Glomerular endothelial cell (primary cell): ENCODE measurements around the gene RGR. TPM values are rescaled to one million over a fixed set of nuclear protein-coding genes. Genes with fewer than 3 reads are reported as not detected.

Experiments used
- DNase-seq: peaks from one replicate; pipeline ENCODE4 v3.0.0-alpha.2; 2011; ENCODE audit warnings: low read depth, low spot score; ENCODE audit errors: extremely low read depth
- total RNA-seq: library from RNA; depleted of rRNA; stranded (reverse); fragments of >200 nt; gene quantifications from 2 replicates; pipeline ENCODE4 v1.2.3, GENCODE V29; 2015

The RGR gene
- total RNA-seq, 1 donor from 2014 or later: not detected

DNA sequence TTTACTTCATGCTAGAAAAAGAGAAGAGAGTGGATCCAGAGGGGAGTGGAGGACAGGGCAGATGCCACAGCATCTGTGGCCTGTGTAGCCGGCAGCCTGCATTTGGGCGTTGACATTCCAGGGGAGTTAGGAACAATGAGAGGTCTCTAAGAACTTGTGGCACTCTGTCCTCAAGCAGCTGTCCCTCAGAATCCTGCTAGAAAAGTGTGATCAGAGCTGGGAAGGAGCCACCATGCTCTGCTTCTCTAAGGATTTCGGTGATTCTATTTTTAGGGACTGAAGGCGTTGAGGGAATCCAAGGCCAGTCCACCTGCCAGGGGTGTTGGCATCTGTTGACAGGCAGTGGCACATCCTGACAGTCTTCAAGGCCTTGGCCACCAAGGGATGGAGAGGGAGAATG is 27.1 kb upstream of the RGR start:
- DNase-seq: no peak

DNA sequence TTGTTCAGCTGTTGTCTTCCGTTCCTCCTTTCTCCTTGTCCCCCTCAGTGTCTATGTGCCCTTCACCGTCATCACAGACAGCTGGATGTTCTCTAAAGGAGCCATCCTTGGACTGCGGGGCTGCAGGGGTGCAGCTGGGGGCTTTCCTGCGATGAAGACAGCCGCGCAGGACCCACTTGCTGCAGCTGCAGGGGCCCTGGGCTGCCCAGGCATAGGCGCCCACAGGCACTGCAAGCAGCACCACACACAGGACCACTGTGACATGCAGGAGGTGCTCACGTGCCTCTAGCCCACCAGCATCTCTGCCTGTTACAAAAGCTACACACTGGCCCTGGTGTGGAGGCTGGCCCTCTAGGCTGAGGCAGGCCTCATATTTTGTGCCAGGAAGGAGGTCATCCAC is 22.9 kb upstream of the RGR start:
- no peak for DNase-seq

DNA sequence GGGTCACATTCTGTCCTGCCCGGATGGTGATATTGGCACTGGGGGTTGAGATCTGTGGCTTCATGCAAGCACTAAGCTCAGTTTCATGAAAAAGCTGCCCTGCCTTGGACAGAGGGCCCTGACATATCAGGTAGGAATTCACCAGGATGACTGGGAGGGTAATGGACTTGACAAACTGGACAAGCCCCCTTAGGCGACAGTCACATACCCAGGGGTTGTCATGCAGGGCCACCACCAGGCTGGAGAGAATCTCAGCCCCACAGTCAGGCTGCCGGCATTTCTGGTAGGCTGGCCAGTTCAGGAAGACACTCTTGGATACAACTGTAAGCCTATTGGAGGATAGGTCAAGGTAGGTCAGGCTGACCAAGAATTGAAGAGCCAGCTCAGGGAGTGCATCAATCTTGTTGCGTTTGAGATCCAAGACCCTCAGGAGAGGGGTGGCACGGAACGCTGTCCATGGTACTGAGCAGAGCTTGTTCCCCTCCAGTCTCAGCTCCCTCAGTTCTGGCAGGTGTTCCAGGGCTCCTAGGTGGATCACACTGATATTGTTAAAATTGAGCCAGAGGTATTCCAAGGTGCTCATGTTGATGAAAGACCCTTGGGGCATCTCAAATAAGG is 20.3 kb upstream of the RGR start:
- DNase-seq: no peak

DNA sequence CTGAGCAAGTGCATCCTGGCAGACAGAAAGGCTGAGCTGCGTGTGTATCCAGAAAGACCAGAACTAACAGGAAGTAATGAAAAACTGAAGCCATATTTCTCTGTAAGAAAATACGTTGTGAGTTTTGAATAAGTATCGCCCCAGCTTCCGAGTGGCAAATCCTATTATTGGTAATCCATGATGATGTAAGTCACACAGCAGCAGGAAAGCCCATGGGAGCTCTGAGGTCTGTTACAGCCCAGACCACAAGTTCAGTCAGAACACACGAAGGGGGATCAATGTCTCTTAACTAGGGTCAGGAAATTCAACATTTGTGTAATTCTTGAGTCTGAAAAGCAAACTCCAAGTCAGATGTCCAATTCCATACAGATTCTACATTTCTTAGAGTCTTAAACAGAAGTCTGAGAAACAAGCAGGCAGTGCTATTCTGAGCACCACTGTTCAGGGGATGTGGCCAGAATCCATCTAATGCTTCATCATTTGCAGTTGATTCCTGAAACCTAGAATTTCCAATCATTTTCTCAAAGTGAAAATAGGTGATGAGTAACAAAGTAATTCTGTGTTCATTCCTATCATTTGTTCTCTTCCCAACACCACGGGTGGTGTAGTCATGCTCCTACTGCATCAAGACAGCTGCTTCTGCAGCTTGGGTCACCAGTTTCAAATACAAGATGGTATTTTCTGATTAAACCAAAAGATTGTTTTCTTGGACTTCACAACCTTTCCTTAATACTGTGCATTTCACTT is 19.3 kb upstream of the RGR start, which contains the start of gene LRIT2:
LRIT2 (minus strand) TSS at position 118 of the 747 bp plus-strand sequence; CDS start at position 94, 24 bp downstream.
- DNase-seq: no peak

DNA sequence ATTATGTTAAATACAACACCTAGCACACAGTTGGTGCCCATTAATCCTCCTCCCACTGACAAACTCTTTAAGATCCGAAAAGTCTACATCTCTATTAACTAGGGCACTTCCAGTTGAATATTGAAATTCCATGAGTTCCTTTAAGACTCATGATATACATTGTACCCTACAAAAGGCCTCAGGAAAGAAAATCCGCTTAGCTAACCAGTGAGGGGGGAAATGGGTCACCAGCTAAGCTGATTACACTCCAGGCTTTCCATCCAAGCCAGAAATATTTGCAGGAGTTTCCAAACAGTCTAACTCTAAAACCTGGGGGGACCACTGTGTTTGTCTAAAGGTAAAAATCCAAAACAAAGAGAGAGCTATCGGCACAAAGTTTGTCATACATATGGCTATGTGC is 18.2 kb upstream of the RGR start:
- no peak for DNase-seq

DNA sequence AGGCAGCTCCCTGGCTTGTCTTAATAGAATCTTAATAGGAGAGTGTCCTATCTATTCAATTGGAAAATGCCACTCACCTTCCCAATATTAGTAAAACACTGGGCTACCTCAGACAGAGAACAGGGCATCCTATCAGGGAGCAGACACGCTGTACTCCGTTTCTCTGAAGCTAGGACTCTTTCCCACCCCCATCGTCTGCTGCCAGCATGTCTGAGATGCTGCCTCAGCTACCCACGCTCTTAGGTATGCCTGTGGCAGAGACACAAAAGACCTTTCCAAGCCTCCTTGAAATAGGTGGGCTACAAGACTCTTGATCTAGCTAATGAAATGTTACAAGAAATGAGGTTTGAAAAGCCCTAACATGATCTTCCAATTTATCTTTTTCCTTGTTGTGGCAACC is 17.0 kb upstream of the RGR start:
- DNase-seq: no peak

DNA sequence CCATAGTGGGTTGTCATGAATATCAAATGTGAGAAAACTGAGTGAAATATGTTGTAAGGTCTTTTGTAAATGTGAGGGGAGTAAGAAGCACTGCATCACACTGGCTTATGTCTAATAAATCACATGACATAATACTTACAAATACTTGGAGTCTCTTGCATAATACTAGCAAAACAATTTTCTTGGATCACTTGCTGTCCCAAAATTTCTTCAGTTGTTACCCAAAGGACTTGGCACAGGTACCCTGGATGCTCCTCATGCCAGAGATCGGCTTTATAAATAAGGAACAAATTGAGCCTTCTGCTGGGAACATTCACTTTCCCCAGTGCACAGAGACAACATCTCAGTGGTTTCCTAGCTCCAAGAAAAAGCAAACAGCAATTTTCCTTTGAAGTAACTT is 14.5 kb upstream of the RGR start:
- no peak for DNase-seq

DNA sequence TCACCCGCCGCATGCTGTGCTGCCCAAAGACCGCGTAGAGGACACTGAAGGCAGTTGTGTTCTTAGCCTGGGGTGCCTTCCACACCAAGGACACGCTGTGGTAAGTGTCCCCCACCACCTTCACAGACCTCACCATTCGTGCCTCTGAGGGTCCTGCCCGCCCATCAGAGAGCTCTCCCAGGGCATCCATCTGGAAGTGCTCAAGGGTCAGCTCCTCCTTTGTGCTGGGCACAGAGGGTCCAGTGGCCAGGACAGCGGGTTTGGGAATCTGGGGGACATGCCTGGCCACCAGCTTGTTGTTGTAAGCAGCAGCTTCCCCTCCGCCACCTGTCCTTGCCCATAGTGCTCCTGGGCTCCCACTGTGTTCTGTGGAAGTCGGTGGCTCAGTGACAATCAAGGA is 12.5 kb upstream of the RGR start:
- DNase-seq: no peak

DNA sequence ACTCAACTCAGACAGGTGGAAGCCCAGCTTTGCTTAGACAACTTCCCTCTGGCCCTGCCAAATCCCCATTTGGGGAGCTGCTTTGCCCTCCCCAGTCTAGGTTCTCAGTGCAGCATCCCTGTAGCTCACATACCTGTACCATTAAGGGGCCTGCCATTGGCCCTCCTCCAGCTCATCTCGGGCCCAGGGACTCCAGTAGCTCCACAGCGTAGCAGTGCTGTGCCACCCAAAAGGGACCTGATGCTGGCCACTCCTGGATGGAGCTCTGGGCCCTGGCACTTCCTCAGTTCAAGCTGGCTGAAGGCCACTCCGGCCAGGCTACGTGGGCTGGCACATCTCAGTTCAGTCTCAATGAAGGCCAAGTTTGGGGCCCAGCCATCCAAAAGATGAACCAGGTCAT is 10.9 kb upstream of the RGR start:
- no peak for DNase-seq

DNA sequence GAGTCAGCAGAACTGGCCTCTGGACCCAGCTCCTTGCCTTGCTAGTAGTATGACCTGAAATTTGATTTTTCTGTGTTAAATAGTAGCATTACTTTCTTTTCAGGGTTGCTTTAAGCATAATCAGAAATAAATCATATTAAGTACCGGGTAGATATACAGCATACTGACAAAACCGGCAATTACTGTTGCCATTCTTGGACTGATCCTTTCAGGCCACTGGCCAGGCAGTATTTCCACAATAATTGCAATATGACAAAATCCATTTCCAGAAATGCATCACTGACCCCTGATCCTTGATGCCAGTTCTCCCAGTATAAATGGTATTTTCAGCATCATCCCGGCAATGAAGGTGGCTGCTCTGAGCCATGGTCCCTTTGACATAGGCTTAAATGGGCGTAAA is 10.4 kb upstream of the RGR start:
- no peak for DNase-seq

DNA sequence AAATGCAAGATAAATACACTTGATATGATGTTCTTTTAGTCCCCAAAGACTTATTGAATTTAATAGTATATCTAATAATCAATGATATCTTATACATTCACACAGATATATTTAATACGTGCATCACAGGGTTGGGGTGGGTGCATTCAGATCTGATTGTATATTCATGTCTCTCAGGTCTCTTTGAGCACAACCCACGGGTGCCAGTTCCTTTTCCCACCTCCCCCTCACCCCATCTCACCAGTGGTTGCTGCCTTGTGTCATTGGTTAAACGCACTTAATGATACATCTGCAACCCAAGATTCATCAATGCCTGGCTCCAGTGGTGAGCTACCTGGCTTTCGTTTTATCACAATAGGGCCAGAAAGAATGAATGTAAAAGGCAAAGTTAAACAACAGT is 9.8 kb upstream of the RGR start:
- DNase-seq: no peak

DNA sequence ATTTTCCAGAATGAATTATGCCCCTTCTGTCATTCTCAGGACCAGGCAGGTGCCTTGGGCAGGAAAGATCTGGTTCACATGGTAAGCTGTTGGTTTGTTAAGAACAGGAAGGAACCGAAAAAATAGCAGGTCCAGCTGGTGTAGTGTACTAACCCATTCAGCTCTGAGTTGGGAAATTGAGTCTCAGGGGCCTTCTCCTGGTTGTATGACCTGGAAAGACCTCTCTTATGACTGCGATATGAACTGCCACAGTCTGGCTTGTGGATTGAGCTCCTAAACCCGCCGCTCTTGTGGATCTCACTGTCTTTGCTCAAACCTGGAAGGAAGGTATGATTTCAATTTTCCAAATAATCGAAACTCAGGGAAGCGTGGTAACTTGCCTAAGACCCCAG is 8.1 kb upstream of the RGR start:
- no peak for DNase-seq

DNA sequence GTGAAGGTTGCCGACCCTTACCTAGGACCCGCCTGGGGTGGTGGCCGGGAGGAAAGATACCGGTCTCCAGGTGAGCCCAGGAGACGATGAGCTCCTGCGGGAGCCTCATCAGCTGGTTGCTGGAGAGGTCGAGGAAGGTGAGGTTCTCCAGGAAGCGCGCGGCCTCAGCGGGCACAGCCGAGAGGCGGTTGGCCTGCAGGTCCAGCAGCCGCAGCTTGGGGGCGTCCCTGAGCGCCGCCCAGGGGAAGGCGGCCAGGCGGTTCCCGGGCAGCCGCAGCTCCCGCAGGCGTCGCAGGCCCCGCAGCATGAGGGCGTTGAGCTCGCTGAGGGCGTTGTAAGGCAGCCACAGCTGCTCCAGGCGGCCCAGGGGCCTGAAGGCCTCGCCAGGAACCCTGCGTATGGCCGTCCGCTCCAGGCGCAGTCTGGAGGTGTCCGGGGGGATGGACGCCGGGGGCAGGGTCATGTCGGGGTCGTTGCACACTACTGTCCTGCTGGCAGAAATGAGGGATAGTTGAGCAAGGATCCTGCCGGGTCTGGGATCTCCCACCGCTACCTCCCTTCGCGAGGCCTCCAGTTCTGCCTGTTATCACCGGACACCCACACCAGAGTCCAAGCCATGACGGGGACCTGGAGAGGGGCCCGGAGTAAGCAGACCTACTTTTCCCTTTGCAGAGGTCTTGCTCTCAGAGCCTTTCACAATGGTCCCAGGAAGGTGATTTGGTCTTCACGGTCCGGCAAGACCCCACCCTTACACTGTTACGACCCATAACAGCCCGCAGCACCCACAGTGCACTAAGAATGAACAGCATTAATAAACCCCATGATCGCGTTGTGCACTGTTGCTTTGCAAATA is 7.4 kb upstream of the RGR start:
- no peak for DNase-seq

DNA sequence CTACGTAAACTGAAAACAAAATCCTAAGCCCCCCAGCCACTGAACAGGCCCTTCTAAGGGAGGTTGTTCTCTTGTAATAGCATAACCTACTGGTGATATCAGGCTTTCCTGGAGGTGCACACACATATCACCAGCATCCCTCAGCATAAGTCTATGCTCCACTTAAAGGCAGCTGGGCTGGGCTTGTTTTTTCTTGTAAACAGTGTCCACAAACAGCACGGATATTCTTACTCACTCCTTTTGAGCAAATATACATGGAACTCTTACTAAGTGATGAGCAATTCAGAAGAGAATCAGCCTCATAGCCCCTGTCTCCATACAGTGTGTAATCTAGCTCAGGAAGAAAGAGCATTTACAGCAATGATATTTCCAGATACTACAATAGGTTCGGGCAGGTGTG is 5.9 kb upstream of the RGR start:
- no peak for DNase-seq

DNA sequence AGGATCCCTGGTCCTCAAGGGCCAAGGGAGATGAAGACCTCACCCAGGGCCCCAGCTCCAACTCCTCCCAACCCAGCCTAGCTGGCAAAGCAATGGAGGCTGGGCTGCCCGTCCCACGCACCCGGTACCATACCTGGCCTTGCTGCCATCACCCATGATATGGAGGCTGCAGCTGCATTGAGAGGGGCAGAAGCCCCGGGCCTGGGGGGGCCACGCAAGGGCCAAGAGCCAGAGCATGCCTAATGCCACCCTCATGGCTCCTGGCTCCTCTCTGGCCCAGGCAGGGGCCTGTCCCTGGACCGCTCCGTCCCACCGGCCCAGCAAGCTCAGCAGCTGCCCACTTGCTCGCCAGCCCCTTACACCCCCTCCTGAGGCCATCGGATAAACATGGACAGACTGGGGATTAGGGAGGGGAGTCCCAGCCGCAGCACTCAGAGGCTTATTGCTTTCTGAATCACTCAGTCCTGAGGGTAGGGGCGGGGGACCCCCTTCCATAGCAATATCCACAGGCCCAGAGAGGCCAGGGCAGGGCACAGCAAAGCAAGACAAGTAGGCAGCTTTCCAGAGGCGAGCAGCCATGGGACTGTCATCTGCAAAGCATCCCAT is 3.6 kb upstream of the RGR start, which contains the start of gene LRIT1:
LRIT1 (minus strand) TSS at position 362 of the 606 bp plus-strand sequence; CDS start at position 255, 107 bp downstream.
- DNase-seq: no peak

DNA sequence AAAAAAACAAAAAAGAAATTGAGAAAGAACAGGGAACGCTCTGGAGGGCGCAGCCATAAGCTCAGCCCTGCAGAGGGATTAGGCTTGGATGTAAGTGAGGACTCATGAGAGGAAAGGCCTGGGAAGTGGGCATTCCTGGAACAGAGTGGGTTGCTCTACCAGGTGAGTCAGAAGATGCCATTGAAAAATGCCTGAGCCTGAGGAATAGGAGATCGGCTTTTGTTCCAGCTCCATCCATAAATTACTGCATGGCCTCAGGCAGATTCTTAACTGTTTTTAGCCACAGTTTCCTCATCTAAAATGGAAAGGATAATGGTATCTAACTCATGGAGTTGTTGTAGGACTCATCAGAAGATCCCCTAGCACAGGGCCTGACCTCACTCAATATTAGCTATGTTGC is 1.1 kb upstream of the RGR start:
- DNase-seq: no peak

DNA sequence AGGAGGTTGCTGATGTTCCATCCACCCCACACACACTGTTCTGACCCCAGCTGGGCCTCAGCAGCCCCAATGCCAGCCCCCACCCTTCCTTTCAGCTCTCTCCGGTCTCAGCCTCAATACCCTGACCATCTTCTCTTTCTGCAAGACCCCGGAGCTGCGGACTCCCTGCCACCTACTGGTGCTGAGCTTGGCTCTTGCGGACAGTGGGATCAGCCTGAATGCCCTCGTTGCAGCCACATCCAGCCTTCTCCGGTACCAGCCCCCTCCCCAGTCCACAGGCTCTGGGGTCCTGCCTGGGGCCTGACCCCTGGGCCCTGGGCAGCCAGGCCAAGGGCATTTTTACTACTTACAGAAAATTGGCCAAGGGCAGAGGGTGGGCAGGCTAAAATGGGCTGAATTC is 2.6 kb downstream of the RGR start:
- DNase-seq: no peak

DNA sequence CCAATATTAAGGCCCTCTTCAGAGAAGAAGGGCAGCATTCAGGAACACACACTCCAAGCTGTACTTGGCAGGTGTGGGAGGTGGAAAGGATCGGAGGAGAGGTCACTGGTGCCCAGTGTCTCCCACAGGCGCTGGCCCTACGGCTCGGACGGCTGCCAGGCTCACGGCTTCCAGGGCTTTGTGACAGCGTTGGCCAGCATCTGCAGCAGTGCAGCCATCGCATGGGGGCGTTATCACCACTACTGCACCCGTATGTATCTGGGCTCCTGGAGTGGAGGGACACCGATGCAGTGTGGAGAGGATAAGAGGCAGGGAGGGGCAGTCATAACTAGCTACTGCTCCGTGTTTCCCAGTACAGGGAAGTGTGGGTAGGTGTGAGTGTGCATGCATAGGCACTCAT is 3.9 kb downstream of the RGR start:
- DNase-seq: no peak

DNA sequence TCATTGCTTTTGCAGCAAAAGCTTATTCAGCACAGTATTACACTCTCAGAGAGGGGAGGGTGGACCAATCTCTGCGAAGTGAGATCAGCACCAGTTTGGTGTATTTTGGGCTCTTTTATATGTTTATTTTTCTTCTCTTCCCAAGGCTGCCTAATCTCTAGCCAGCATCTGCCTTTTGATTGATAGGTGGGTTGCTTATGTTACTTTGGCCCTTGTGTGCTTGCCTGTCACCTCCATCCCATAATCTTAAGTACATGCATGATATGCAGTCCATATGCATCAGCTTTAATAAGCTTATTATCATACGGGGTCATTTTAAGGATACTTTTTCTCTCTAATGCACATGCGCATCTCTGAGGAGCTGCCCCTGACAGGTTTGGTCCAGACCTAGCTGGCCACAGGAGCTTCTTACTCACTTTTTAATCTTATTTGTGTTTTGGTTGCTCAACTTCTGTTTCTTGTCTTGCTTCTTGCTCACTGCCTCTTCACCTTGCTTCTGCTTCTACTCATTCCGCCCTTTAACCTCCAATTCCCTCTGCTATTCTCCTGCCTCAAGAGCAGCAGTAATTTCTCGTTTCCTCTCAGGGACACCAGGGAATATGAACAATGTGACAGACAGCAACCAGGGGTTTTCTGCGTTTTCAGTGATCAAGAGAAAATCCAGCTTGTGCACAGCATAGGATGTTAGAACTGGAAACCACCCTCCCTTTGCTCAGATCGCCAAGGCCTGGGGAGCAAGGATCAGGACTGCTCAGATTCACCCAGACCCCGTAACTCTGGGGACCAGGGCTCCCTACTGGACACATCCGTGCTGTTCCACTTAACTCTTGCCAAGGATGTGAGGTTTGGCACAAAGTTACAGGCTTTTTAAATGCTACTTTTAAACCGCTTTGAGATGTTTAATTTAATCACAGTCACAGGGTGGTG is 10.0 kb downstream of the RGR start:
- no peak for DNase-seq
